GM19099 (cell line): Measurements from ENCODE around the gene EDNRA.

Experiments
- POLR2A ChIP-seq: IDR thresholded peaks from 3 replicates; pipeline ENCODE4 v1.6.1; 2011; ENCODE audit warnings: low read depth; ENCODE audit not compliant: insufficient read length; ENCODE audit errors: extremely low read depth

Gene EDNRA

GRCh38 chr4:147586637-147587036 is 105.7 kb downstream of the EDNRA start:
- TF ChIP-seq POLR2A: no peak

GRCh38 chr4:147587041-147587440 is 106.1 kb downstream of the EDNRA start:
- TF ChIP-seq POLR2A: no peak

GRCh38 chr4:147589586-147589985 is 108.7 kb downstream of the EDNRA start:
- no peak for TF ChIP-seq POLR2A

- no peak for TF ChIP-seq POLR2A
These were observed 109.5 kb downstream of the EDNRA start for GRCh38 chr4:147590249-147590920.

- no peak for TF ChIP-seq POLR2A
These were observed 110.2 kb downstream of the EDNRA start for GRCh38 chr4:147591106-147591505.

GRCh38 chr4:147594107-147594506 is 113.2 kb downstream of the EDNRA start:
- no peak for TF ChIP-seq POLR2A
